Activated CD4-positive, alpha-beta T cell treated with anti-CD3 and anti-CD28 coated beads, Interleukin-2, Interleukin-4, amounts not matched to agents 100 ng/mL and 50 ng/mL, durations not matched to agents 16 hours and 8 hours (primary cell): ENCODE data around the gene IFI27L1.

Experiments used
- DNase-seq: peaks from one replicate; pipeline ENCODE4 v3.0.0-alpha.2; 2020; ENCODE audit warnings: low spot score

IFI27L1 gene

DNA sequence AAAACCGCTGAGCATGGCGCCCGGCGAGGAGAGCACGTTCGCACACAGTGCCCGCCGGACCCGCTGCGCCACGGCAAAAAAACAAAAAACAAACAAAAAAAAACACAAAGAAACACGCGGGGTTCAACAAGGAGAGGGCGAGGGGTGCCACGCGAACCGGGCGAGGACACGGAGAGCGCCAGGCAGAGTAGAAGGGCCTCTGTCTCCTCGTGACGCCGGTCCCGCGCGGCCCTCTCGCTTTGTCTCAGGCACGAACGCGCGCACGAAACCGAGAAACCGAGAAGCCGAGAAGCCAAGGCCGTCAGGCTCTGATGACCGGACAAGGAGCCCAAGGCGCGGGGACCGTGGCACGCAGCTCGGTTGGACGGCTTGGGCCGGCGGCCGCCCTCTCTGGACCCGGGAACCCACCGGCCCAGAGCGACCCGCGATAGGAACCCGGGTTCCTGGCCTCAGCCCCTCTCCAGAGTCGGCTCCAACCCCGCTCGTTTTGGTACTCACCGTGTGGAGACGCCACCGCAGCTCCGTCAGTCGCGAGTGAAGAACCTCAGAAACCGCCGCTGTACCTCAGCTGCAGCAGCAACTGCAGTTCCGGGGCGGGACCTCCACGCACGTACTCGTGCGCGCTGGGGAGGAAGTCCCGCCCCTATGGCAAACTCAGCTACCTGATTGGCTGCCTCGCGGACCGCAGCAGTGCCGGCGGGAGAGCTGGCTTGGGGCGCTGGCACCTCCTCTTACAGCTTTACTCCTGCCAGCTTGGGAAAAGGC lies at the start of gene IFI27L1, which contains the start of gene DDX24:
TSS of gene IFI27L1 (plus strand) at position 690 of the 765 bp plus-strand sequence. CDS start 15,628 bp downstream, outside the sequence.
TSS of gene DDX24 (minus strand) at position 582 of the 765 bp plus-strand sequence. CDS start 1,460 bp downstream, outside the sequence.
- DNase-seq: peak; percentile 97

GRCh38 chr14:94031883-94032279 lies 49.2 kb upstream of the IFI27L1 start:
- no peak for DNase-seq

DNA sequence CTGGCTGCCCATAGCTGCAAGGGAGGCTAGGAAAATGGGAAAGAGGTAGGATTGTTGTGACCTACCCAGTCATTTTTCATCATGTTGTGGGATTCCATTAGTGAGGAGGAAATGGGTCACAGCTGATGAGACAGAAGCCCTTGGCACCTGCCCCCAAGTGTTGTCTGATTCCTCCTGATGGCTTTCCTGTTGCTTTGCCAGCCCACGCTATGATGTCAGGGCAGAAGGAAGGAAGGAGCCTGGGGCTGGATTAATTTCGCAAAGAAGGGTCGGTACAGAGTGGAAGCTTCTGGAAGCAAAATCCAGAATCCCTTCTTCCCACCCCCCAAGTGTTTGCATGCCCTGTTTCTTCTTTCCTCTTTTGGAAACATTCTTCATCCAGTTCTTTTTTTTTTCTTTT lies 46.2 kb upstream of the IFI27L1 start:
- DNase-seq: no peak

GRCh38 chr14:94036313-94037167 lies 44.6 kb upstream of the IFI27L1 start:
- peak; percentile 83 for DNase-seq

DNA sequence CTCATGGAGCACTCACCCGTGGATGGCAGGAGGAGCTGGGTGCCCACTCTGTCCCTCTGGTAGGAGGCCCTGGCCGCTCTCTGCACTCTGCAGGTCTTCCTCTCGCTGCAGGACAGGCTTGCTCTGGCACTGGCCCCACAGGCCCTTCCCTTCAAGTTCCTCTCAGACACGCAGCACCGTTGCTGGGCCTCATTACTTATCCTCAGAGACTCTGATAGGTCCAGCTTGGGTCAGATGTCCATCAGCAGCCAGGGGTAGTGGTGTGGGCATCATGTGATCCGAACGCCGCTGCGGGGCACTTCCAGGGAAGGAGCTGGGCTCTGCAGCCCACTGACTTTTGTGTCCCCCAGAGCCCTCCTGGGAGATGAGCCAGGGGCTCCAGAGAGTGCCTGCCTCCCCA lies 43.2 kb upstream of the IFI27L1 start:
- DNase-seq: no peak

DNA sequence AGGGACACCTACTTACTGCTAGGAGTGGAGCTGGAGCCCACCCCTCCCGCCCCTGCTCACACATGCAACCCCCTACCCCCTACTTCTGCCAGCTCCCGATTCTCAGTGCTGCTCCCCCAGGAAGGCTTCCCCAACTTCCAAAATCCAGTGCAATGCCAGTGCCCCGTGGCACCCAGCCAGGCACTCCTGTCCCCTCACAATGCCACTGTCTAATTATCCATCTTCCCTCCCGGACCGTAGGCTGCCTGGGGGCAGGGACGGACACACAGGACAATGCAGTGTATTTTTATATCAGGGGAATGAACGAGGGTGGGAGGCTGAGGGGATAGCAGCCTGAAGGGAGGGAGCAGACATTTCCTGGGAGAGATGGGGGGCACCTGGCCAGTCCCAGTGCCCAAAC lies 42.6 kb upstream of the IFI27L1 start:
- no peak for DNase-seq

GRCh38 chr14:94038921-94039629 lies 42.0 kb upstream of the IFI27L1 start:
- DNase-seq: no peak

DNA sequence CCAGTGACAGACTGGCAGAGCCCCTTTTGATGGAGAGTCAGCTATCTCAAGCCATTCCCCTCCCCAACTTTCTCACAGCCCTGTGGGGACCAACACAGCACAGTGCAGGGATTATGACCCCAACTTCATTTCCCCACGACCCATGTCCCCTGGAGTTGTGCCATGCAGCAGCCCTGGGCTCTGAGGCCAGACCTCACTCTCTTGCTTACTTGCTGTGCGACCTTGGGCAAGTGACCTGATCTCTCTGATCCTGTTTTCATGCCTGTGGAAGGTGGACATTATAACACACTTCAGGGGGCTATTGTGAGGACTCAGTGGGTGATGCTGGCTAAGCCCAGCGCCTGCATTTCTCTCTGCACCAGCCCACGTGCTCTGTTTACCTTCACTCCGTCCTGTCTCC lies 40.9 kb upstream of the IFI27L1 start:
- no peak for DNase-seq

- no peak for DNase-seq
These were observed 40.3 kb upstream of the IFI27L1 start for GRCh38 chr14:94040796-94041195.

- no peak for DNase-seq
These were observed 39.4 kb upstream of the IFI27L1 start for GRCh38 chr14:94041551-94042346.

DNA sequence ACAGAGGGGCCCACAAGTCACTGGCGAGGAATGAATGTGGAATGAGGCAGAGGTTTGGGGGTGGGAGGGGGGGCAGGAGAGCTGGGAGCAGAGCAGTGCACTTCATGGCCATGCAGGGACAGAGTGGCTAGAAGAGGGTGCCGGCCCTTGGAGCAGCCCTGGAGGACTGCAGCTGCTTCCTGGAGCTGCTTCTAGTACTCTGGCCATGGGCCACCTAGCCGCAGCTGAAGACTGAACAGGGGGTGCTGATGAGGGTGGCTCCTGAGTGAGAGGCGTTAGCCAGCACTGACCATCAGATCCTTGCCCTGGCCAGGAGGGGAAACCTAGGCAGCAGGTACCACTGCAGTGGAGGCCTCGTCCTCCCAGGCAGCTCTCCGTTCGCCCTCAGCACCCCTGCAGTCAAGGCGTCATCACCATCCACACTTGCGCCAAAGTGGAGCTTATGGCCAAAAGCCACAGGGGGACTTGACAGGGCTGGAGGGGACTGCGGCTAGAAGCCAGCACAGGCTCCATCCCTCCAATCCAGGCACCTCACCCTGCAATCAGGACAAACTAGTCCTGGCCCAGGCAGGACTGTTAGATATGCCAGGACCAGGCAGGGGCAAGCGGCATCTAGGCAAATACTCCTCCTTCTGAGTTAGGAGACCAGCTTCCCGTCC lies 38.5 kb upstream of the IFI27L1 start:
- DNase-seq: no peak

DNA sequence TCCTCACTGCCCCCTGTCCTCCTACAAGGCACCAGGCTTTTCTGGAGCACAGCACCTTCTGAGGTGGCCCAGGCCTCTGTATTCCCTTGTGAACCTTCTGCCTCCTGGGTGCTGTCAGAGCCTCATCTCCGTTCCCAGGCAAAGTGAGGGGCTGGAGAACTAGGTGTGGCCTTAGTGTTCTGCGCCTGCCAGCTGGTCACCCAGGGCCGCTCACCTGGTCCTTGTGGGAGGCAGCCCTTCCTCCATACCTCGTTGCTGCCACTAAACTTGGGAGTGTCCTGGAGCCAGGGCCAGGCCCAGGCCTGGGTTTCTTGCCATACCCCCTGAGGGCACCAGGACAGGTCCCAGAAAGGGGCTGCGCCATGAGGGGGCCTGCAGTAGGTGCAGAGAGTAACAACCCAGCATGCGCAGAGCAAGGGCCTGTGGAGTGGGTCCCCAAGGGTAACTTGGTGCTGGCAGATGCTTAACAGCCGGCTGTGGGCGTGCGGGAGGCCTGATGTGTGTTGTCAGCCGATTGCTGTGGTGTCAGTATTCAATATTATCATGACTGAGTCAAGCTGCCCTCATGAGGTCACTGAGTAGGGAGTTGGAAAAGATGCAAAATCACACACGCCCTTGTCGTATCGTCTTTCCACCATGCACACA lies 37.9 kb upstream of the IFI27L1 start:
- DNase-seq: no peak

GRCh38 chr14:94043756-94044475 lies 37.2 kb upstream of the IFI27L1 start:
- DNase-seq: no peak

GRCh38 chr14:94044476-94045091 lies 36.5 kb upstream of the IFI27L1 start:
- DNase-seq: no peak

DNA sequence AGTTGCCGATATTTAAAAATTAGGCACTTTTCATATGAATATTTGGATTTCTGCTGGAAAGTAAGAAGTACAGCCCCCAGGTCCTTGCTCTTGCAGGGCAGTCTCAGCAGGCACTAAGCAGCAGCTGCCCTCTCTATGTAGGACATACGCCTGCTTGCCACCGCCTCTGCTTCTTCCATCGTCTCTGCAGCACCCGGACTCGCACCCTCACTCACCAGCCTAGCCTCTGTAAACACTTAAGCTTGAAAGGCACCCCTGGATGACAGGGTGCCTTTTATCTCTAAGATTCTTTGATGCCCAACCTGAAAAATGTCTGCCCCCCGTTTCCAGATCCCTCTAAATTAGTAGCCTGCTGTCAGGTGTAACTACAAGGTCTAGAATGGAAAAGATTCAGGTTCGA lies 36.0 kb upstream of the IFI27L1 start:
- no peak for DNase-seq

GRCh38 chr14:94045563-94046345 lies 35.4 kb upstream of the IFI27L1 start:
- no peak for DNase-seq

GRCh38 chr14:94046696-94047250 lies 34.3 kb upstream of the IFI27L1 start:
- no peak for DNase-seq

- DNase-seq: no peak
These were observed 33.5 kb upstream of the IFI27L1 start for GRCh38 chr14:94047581-94047980.
